CD4-positive, alpha-beta T cell treated with Interferon gamma for 1 hour (primary cell): ENCODE measurements around the gene CASQ1.

Experiments
- DNase-seq: peaks from one replicate; pipeline ENCODE4 v3.0.0-alpha.2; 2020

CASQ1 gene

GRCh38 chr1:160189649-160190625, at the start of gene CASQ1:
Gene CASQ1, plus strand, starts transcription at chr1:160190575. Its CDS starts 177 bp downstream, at chr1:160190752.
- DNase-seq = no peak

- DNase-seq = no peak
These were observed 46.7 kb upstream of the CASQ1 start for GRCh38 chr1:160143695-160144094.

GRCh38 chr1:160144921-160145320, 45.5 kb upstream of the CASQ1 start:
- no peak for DNase-seq

GRCh38 chr1:160146107-160146506, 44.3 kb upstream of the CASQ1 start:
- DNase-seq = no peak

GRCh38 chr1:160148121-160148520, 42.3 kb upstream of the CASQ1 start:
- no peak for DNase-seq

GRCh38 chr1:160149233-160149632, 41.1 kb upstream of the CASQ1 start:
- DNase-seq = no peak

GRCh38 chr1:160149716-160150115, 40.7 kb upstream of the CASQ1 start:
- DNase-seq = no peak

GRCh38 chr1:160151303-160151702, 39.1 kb upstream of the CASQ1 start, which contains the start of gene ATP1A4:
Gene ATP1A4, plus strand, starts transcription at chr1:160151603. Its CDS starts 438 bp downstream, at chr1:160152041.
- DNase-seq = no peak

- DNase-seq = no peak
These were observed 35.6 kb upstream of the CASQ1 start for GRCh38 chr1:160154790-160155189.

- DNase-seq = no peak
These were observed 34.0 kb upstream of the CASQ1 start for GRCh38 chr1:160156361-160156760.

- no peak for DNase-seq
These were observed 33.2 kb upstream of the CASQ1 start for GRCh38 chr1:160157174-160157573.

- DNase-seq = no peak
These were observed 32.3 kb upstream of the CASQ1 start for GRCh38 chr1:160158031-160158430.

GRCh38 chr1:160158534-160158933, 31.8 kb upstream of the CASQ1 start:
- DNase-seq = no peak

GRCh38 chr1:160159846-160160245, 30.5 kb upstream of the CASQ1 start:
- no peak for DNase-seq

- DNase-seq = no peak
These were observed 28.2 kb upstream of the CASQ1 start for GRCh38 chr1:160161965-160162705.

- no peak for DNase-seq
These were observed 27.4 kb upstream of the CASQ1 start for GRCh38 chr1:160162931-160163330.

- DNase-seq = no peak
These were observed 26.8 kb upstream of the CASQ1 start for GRCh38 chr1:160163615-160164014.

GRCh38 chr1:160164121-160164520, 26.3 kb upstream of the CASQ1 start:
- no peak for DNase-seq

GRCh38 chr1:160166166-160166868, 24.1 kb upstream of the CASQ1 start:
- no peak for DNase-seq

GRCh38 chr1:160167056-160167455, 23.3 kb upstream of the CASQ1 start:
- no peak for DNase-seq

GRCh38 chr1:160167580-160167979, 22.8 kb upstream of the CASQ1 start:
- no peak for DNase-seq

GRCh38 chr1:160168016-160168415, 22.4 kb upstream of the CASQ1 start:
- DNase-seq = no peak
